Stimulated activated CD4-positive, alpha-beta T cell treated with anti-CD3 and anti-CD28 coated beads, TNF-alpha, amount 100 ng/mL, for 48 hours (primary cell): ENCODE data around the gene MRPL33.

Experiments used
- DNase-seq, 3 donors: peaks; one replicate each; pipeline ENCODE4 v3.0.0-alpha.2; 2020; ENCODE audit warnings: low read depth in 3 of 3

The MRPL33 gene

GRCh38 chr2:27776097-27776496 is 4.6 kb downstream of the MRPL33 start:
- DNase-seq = no peak

- no peak for DNase-seq
Observed at GRCh38 chr2:27776696-27777095, 5.2 kb downstream of the MRPL33 start.

GRCh38 chr2:27779417-27780055 is 8.0 kb downstream of the MRPL33 start:
- DNase-seq = no peak

- no peak for DNase-seq
Observed at GRCh38 chr2:27781496-27781895, 10.0 kb downstream of the MRPL33 start.

GRCh38 chr2:27782701-27783100 is 11.2 kb downstream of the MRPL33 start:
- no peak for DNase-seq

- DNase-seq = no peak
Observed at GRCh38 chr2:27790796-27791195, 19.3 kb downstream of the MRPL33 start.

GRCh38 chr2:27792759-27793158 is 21.2 kb downstream of the MRPL33 start:
- DNase-seq = no peak

- DNase-seq = no peak
Observed at GRCh38 chr2:27795093-27795834, 23.7 kb downstream of the MRPL33 start.

- DNase-seq = no peak
Observed at GRCh38 chr2:27795868-27796277, 24.4 kb downstream of the MRPL33 start.

- DNase-seq = no peak
Observed at GRCh38 chr2:27796791-27797765, 25.6 kb downstream of the MRPL33 start.

GRCh38 chr2:27797841-27798240 is 26.3 kb downstream of the MRPL33 start:
- DNase-seq = no peak

- DNase-seq = no peak
Observed at GRCh38 chr2:27798486-27798885, 27.0 kb downstream of the MRPL33 start.

- no peak for DNase-seq
Observed at GRCh38 chr2:27798948-27799645, 27.6 kb downstream of the MRPL33 start.

- no peak for DNase-seq
Observed at GRCh38 chr2:27799646-27800010, 28.1 kb downstream of the MRPL33 start.

GRCh38 chr2:27800856-27801255 is 29.3 kb downstream of the MRPL33 start:
- no peak for DNase-seq

GRCh38 chr2:27802547-27802946 is 31.0 kb downstream of the MRPL33 start:
- no peak for DNase-seq

GRCh38 chr2:27803046-27803445 is 31.5 kb downstream of the MRPL33 start:
- DNase-seq = no peak

GRCh38 chr2:27804146-27804545 is 32.6 kb downstream of the MRPL33 start:
- DNase-seq = no peak

GRCh38 chr2:27805180-27805579 is 33.7 kb downstream of the MRPL33 start:
- DNase-seq = no peak

- no peak for DNase-seq
Observed at GRCh38 chr2:27806311-27807059, 35.0 kb downstream of the MRPL33 start.

- no peak for DNase-seq
Observed at GRCh38 chr2:27807476-27807875, 36.0 kb downstream of the MRPL33 start.
